HG03354 (cell line): Measurements from ENCODE around the gene ACSF2.
A peak's percentile ranks its signal among the peaks of the same experiment; 100 is the strongest.
"Not testable (repeated sequence)": the region's sequence is repeated elsewhere in the genome, so short reads cannot be mapped to it uniquely, and the experiment has no call there.

Source experiments
- ATAC-seq: cut with Tn5 transposase; IDR thresholded peaks from one replicate; pipeline ENCODE4 v1.9.1; 2021; ENCODE audit warnings: mild to moderate bottlenecking; ENCODE audit not compliant: unreplicated experiment, poor library complexity, severe bottlenecking

The ACSF2 gene

DNA sequence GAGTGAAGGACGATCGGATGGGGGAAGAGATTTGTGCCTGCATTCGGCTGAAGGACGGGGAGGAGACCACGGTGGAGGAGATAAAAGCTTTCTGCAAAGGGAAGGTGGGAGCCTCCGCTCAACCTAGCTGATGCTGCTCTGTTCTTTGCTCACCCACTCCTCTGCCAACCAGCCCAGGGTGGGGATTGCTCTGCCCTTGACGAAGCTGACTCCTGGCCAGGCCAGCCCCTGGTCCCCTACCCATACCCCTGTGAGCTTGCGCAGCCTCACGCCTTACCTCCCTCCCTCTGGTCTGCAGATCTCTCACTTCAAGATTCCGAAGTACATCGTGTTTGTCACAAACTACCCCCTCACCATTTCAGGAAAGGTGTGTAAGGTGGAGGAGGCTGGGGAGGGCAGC is 47.9 kb downstream of the ACSF2 start:
- no peak for ATAC-seq

- no peak for ATAC-seq
Observed at GRCh38 chr17:50474523-50474922, 48.5 kb downstream of the ACSF2 start.

DNA sequence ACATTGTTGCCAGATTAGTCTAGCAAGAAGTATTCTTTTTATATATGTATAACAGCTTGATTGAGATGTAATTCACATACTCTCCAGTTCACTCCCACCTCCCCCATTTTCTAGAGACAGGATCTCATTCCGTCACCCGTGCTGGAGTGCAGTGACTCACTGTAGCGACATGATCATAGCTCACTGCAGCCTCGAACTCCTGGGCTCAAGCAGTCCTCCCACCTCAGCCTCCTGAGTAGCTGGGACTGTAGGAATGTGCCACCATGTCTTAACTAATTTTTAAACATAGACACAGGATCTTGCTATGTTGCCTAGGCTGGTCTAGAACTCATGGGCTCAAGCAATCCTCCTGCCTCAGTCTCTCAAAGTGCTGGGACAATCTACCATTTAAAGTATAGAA is 49.3 kb downstream of the ACSF2 start:
- no peak for ATAC-seq

DNA sequence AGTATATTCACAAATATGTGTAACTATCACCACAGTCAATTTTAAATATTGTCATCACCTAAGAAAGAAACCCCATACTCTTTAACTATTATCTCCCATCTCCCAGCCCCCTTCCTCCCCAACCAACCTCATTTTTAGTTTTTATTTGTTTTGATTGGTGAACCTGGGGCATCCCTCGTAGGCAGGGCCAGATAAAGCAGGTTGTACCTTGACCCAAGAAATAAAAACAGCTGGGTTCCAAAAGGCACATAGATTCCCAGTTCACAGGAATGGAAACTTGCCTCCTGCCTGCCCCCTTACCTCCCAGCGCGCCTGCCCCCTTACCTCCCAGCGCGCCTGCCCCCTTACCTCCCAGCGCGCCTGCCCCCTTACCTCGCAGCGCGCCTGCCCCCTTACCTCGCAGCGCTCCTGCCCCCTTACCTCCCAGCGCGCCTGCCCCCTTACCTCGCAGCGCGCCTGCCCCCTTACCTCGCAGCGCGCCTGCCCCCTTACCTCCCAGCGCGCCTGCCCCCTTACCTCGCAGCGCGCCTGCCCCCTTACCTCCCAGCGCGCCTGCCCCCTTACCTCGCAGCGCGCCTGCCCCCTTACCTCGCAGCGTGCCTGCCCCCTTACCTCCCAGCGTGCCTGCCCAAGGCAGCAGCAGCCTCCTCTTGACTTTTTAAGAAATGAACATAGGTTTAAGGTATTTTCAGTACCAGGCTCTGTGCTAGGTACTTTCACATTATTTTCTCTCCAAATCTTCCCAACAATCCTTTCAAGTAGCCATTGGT is 49.9 kb downstream of the ACSF2 start:
- not testable (repeated sequence) for ATAC-seq

- no peak for ATAC-seq
Observed at GRCh38 chr17:50476545-50477315, 50.7 kb downstream of the ACSF2 start.

- no peak for ATAC-seq
Observed at GRCh38 chr17:50477976-50478375, 52.0 kb downstream of the ACSF2 start.

GRCh38 chr17:50478391-50479381 is 52.7 kb downstream of the ACSF2 start, which contains the start of gene RSAD1:
RSAD1 (plus strand) TSS chr17:50478860; CDS start chr17:50478885, 25 bp downstream.
- ATAC-seq = peak; percentile 87

DNA sequence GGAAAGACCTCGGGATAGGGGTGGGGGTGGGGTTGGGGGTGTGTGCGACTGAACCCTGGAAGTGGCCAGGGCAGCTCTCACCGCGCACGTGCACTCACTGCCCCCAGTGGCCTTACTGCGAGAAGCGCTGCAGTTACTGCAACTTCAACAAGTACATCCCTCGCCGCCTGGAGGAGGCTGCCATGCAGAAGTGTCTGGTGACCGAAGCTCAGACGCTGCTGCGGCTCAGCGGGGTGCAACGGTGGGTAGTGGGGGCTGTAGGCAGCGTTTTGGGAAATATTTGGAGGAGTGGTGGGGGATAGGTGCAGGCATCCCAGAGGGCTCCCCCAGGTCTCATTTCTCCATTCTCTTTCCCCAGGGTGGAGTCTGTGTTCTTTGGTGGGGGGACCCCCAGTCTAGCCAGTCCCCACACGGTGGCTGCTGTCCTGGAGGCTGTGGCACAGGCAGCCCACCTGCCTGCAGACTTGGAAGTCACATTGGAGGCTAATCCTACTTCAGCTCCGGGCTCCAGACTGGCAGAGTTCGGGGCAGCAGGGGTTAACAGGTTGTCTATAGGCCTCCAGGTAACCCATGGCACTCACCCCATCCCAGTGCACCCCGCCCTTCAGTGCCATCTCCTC is 53.6 kb downstream of the ACSF2 start:
- peak; percentile 47 for ATAC-seq

DNA sequence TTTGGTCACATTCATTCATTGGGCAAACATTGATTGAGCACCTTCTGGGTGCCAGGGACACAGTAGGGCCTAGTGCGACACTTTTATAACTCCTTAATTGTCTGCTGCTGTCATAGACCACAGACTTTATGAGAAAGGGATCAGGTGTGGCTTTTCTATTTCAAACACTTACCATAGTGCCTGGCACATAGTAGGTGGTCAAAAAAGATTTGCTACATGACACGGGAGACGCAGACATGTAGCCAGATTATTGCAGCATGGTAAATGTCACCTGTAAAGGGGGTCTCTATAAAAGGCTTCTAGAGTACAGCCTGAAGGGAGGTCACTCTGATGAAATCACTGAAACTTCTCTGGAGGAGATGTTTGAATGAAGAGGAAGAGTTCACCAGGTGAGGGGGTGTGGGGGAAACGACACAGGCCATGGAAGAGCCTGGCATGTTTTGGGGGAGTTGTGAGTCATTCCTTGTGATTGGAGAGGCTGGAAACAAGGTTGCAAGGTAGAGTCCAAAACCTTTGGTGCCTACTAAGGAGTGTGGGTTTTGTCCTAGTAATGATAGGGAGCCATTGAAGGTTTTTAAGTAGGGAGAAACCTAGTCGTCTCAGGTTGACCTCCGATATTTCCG is 54.2 kb downstream of the ACSF2 start:
- ATAC-seq = no peak

- no peak for ATAC-seq
Observed at GRCh38 chr17:50480854-50481490, 55.0 kb downstream of the ACSF2 start.

- ATAC-seq = no peak
Observed at GRCh38 chr17:50481648-50482047, 55.6 kb downstream of the ACSF2 start.

GRCh38 chr17:50482110-50482509 is 56.1 kb downstream of the ACSF2 start:
- ATAC-seq = no peak

- ATAC-seq = no peak
Observed at GRCh38 chr17:50482516-50482915, 56.5 kb downstream of the ACSF2 start.

DNA sequence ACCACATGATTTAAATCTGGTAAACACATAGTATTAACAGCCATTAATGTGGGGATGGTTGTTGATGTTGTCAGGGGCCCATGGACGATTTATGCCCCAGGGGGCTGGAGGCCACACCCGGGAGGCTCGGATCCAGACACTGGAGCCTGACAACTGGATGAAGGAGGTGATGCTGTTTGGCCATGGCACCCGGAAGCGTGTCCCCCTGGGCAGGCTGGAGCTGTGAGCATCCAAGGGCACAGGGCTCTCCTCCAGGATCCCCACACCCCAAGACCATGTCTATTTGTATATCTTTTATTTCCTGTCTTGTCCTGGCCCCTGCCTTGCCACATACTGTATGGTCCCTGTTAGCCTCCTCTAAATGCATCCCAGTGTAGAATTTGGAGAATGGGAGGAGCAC is 57.2 kb downstream of the ACSF2 start:
- no peak for ATAC-seq

GRCh38 chr17:50484386-50485155 is 58.6 kb downstream of the ACSF2 start:
- ATAC-seq = no peak

DNA sequence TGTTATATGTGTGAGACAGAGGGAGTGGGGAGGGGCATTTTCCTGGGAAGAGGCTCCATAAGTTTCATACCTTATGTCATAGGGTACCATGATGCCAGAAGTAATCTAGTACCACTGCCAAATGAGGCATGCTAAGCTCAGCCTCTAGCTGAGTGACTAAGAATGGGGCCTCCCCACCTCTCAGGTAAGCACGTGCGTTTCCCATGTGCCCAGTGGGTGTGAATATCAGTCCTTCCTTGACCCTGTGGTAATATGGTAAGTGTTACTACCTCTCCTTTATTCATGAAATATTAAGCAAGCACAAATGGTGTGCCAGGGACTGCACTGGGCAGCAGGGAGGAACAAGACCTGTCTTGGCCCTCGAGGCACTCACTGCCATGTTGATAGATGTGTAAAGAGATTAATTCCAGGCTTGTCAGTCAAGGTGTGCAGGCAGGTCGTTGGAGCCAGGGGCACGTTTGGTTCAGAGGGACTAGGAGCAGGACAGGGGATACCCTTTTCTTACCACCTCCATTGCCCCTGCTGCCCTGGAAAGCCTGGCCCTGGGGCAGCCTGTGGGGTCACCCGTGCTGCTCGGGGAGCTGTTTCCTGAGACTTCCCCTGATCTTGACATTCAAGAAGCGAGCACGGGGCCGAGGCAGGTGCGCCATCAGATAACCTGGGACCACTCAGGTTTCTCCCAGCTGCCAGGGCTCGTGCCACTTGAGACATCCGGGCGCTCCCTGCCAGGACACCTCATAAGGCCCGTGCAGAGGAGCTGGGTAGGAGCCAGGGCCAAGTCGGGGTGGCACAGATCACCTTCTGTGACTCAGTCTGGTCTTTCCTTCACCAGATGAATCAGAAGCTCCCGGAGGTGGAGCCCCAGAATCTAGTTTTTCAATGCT is 61.4 kb downstream of the ACSF2 start:
- ATAC-seq = no peak

DNA sequence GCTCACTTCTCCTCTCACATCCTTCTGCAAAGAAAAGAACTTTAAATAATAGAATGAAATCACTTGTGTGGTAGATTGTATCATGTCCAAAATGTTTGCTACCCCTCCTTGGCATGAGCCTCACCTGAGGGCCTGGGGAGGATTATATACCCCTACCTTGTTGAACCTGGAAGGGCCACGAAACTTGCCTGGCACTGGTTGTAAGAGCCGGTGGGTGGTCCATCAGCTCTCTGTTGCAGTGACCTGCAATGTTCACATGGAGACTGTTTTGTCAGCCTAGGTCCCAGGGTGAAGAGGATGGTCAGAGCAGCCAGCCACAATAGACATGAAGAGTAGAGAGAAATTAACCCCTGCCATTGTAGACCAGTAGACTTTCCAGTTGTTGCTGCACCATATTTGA is 62.9 kb downstream of the ACSF2 start:
- no peak for ATAC-seq
